Osteoblast (primary cell): ENCODE results near the gene MAP6. TPM values are rescaled to one million over a fixed set of nuclear protein-coding genes. Genes with fewer than 3 reads are reported as not detected.
A peak's percentile ranks its signal among the peaks of the same experiment; 100 is the strongest.

Source experiments
- DNase-seq: peaks from one replicate; pipeline ENCODE4 v3.0.0; 2011; ENCODE audit warnings: low spot score, mixed read lengths; ENCODE audit not compliant: insufficient read length; ENCODE audit errors: missing footprints
- H2AFZ ChIP-seq: 2 replicates; pipeline ENCODE4 v1.6.0; 2011; ENCODE audit warnings: mild to moderate bottlenecking, low read length
- H3K27ac ChIP-seq: 2 replicates; pipeline ENCODE4 v1.5.1; 2011; ENCODE audit warnings: mild to moderate bottlenecking, low read depth, low read length, moderate library complexity
- H3K27me3 ChIP-seq: 2 replicates; pipeline ENCODE4 v1.6.0; 2012; ENCODE audit warnings: mild to moderate bottlenecking, control low read depth, inconsistent platforms, low read length, moderate library complexity; ENCODE audit not compliant: insufficient read depth
- H3K36me3 ChIP-seq: 2 replicates; pipeline ENCODE4 v1.5.1; 2011; ENCODE audit warnings: mild to moderate bottlenecking, low read length, control low read depth, moderate library complexity; ENCODE audit not compliant: insufficient read depth
- H3K4me1 ChIP-seq: 2 replicates; pipeline ENCODE4 v1.5.1; 2011; ENCODE audit warnings: mild to moderate bottlenecking, low read length, control low read depth, moderate library complexity; ENCODE audit not compliant: insufficient read depth
- H3K4me2 ChIP-seq: 2 replicates; pipeline ENCODE4 v1.6.0; 2011; ENCODE audit warnings: mild to moderate bottlenecking, low read length; ENCODE audit not compliant: insufficient read depth
- H3K4me3 ChIP-seq: fragments of 200-600 bp; sonication (generic); 3 replicates; pipeline ENCODE4 v1.5.1; 2012; ENCODE audit warnings: mild to moderate bottlenecking, low read length, inconsistent platforms; ENCODE audit not compliant: insufficient read depth
- H3K79me2 ChIP-seq: 2 replicates; pipeline ENCODE4 v1.6.0; 2012; ENCODE audit warnings: mild to moderate bottlenecking, low read length, control low read depth, inconsistent platforms; ENCODE audit not compliant: insufficient read depth
- H3K9me3 ChIP-seq: 2 replicates; pipeline ENCODE4 v1.5.1; 2011; ENCODE audit warnings: low read depth, low read length, control low read depth
- H4K20me1 ChIP-seq: 2 replicates; pipeline ENCODE4 v1.6.0; 2012; ENCODE audit warnings: mild to moderate bottlenecking, low read length, control low read depth; ENCODE audit not compliant: insufficient read depth
- CTCF ChIP-seq: IDR thresholded peaks from 2 replicates; pipeline ENCODE4 v1.5.1; 2011; ENCODE audit warnings: mild to moderate bottlenecking, low read depth, low read length, moderate library complexity; ENCODE audit errors: extremely low read depth
- total RNA-seq: library from RNA; depleted of rRNA; stranded (reverse); fragments of >200 nt; gene quantifications from 2 replicates; pipeline ENCODE4 v1.2.3, GENCODE V29; 2012

Gene MAP6
- total RNA-seq, 1 donor, result 0.72 TPM

GRCh38 chr11:75582506-75582894 lies 86.3 kb downstream of the MAP6 start:
- Histone ChIP-seq H3K79me2 (no peaks in the 10 kb centered on the region), H2AFZ (peak overlapping the region; percentile 94), H4K20me1 (no peaks in the 10 kb centered on the region), H3K27me3 (no peaks in the 10 kb centered on the region), H3K9me3 (no peaks in the 10 kb centered on the region), H3K4me3 (peak overlapping the region; percentile 90), H3K27ac (peak overlapping the region; percentile 87), H3K36me3 (no peaks in the 10 kb centered on the region), H3K4me2 (peak overlapping the region; percentile 98), H3K4me1 (peaks cover 15% of the 10 kb centered on the region)
- no peak for TF ChIP-seq CTCF
- peak; percentile 46 for DNase-seq

GRCh38 chr11:75579841-75580240 lies 89.0 kb downstream of the MAP6 start:
- H3K9me3 ChIP-seq, result no peaks in the 10 kb centered on the region
- no peak overlapping the region for H3K27ac ChIP-seq
- no peaks in the 10 kb centered on the region for H3K27me3 ChIP-seq

GRCh38 chr11:75578977-75579376 lies 89.9 kb downstream of the MAP6 start:
- no peaks in the 10 kb centered on the region for H3K79me2 ChIP-seq
- DNase-seq, result peak; percentile 48
- no peaks in the 10 kb centered on the region for H3K27me3 ChIP-seq
- H3K4me3 ChIP-seq, result no peak overlapping the region
- TF ChIP-seq CTCF, result no peak
- H3K4me2 ChIP-seq, result no peak overlapping the region
- no peaks in the 10 kb centered on the region for H3K9me3 ChIP-seq
- no peak overlapping the region for H3K27ac ChIP-seq
- no peak overlapping the region for H2AFZ ChIP-seq
- peaks cover 8% of the 10 kb centered on the region for H3K36me3 ChIP-seq
- H3K4me1 ChIP-seq, result peaks cover 17% of the 10 kb centered on the region
- H4K20me1 ChIP-seq, result peaks cover 4% of the 10 kb centered on the region

More at GRCh38 chr11:75579841-75580240, 89.0 kb downstream of the MAP6 start:
- H2AFZ ChIP-seq, result no peak overlapping the region
- no peaks in the 10 kb centered on the region for H3K36me3 ChIP-seq
- TF ChIP-seq CTCF, result no peak
- H4K20me1 ChIP-seq, result no peaks in the 10 kb centered on the region
- H3K79me2 ChIP-seq, result no peaks in the 10 kb centered on the region
- H3K4me2 ChIP-seq, result no peak overlapping the region
- peak; percentile 80 for DNase-seq
- H3K4me1 ChIP-seq, result peaks cover 21% of the 10 kb centered on the region
- H3K4me3 ChIP-seq, result no peak overlapping the region

GRCh38 chr11:75577207-75577606 lies 91.6 kb downstream of the MAP6 start:
- Histone ChIP-seq H3K27ac (no peak overlapping the region), H2AFZ (no peak overlapping the region), H3K4me2 (no peak overlapping the region), H3K4me3 (no peak overlapping the region), H3K9me3 (no peaks in the 10 kb centered on the region), H3K79me2 (peaks cover 2% of the 10 kb centered on the region), H3K4me1 (peaks cover 7% of the 10 kb centered on the region), H4K20me1 (peaks cover 19% of the 10 kb centered on the region), H3K36me3 (peaks cover 25% of the 10 kb centered on the region), H3K27me3 (no peaks in the 10 kb centered on the region)
- DNase-seq, result peak; percentile 81
- TF ChIP-seq CTCF, result peak; percentile 53
